NCI-H2107 treated with DMSO at 0.1 percent for 48 hours (cell line): ENCODE measurements around the gene KCNJ10.

ENCODE experiments used
- DNase-seq: peaks from one replicate; lab custom pipeline; 2025; ENCODE audit not compliant: unreplicated experiment; lab: John Stamatoyannopoulos, UW

KCNJ10 gene

GRCh38 chr1:159970932-159971342 is 99.0 kb downstream of the KCNJ10 start:
- no peak for DNase-seq

GRCh38 chr1:159968901-159969300 is 101.1 kb downstream of the KCNJ10 start:
- no peak for DNase-seq

DNA sequence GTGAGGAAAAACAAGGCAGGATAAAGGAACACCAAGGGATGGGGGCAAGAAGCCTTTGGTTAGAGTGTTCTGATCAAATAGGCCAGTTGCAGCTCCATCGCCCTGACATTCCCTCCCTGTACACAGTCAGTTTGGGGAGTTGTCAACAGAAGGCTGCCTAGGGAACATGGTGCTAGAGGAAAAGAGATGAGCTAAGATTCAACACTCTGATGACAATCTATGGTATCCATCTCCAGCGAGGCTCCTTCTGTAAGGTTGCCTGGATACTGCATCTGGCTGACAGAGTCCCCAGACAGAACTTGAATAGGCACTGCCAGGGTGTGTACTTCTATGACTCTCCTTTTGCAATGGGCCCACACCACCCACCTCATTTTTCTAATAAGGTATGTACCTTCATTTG is 104.7 kb downstream of the KCNJ10 start:
- no peak for DNase-seq

DNA sequence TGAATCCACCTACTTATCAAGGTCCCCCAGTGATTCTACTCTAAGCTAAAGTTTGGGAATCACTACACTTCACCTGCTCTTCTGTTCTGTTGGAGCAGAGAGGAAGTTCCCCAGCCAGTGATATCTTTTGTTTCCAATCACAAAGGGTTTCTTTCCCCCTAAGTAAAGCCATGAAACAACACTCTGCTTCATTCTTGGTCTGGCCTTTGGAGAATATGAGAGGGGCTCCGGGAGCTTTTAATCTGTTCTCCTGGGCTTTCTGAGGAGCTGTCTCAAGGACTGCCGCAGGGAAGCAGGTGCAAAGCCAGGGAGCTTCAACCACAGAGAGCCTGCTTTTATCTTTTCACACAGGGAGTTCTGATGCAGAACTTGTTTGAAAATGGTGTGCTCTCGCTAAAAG is 105.8 kb downstream of the KCNJ10 start:
- DNase-seq: peak; percentile 84

DNA sequence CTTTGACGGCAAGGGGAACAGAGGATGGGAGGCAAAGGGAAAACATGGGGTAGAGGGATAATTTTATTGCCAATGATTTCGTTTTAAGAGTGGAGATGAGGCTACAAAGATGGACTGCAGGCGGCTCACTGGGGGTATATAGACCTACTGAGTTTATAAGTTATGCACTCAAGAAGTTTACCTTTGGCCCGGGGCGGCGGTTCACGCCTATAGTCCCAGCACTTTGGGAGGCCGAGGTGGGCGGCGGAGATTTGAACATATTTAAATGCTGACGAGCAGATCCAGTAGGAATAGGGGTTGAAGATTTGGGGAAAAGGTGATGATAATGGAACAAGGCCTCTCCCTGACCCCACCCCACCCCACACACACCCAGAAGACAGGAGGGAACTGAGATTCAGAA is 107.8 kb downstream of the KCNJ10 start:
- DNase-seq: no peak

DNA sequence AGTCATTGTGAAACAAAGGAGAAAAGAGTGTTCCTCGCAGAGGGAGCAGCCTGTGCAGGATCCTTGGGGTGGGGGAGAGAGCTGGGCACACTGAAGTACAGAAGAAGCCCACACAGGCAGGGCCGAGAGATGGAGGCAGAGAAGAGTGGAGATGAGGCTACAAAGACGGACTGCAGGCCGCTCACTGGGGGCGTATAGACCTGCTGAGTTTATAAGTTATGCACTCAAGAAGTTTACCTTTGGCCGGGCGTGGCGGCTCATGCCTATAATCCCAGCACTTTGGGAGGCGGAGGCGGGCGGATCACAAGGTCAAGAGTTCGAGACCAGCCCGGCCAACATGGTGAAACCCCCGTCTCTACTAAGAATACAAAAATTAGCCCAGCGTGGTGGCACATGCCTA is 108.3 kb downstream of the KCNJ10 start:
- DNase-seq: no peak

- no peak for DNase-seq
These were observed 109.1 kb downstream of the KCNJ10 start for GRCh38 chr1:159960721-159961381.

DNA sequence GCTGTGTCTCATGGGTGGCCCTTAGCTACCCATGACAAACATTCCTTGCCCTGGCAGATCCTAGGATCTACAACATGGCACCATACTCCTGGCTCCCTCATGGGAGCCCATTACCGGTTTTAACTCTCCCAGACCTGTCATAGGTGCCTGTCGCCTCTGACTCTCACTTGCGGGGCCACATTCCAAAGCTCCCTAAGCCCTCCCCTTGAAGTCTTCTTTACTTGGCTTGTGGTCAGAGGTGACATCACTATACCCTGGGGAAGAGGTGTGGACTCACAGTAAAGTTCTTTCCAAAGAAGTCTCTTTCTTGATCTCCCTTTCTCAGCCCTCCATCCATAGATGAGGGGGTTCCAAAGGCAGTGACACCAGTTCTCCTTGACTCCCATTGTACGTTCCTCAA is 110.5 kb downstream of the KCNJ10 start:
- no peak for DNase-seq

DNA sequence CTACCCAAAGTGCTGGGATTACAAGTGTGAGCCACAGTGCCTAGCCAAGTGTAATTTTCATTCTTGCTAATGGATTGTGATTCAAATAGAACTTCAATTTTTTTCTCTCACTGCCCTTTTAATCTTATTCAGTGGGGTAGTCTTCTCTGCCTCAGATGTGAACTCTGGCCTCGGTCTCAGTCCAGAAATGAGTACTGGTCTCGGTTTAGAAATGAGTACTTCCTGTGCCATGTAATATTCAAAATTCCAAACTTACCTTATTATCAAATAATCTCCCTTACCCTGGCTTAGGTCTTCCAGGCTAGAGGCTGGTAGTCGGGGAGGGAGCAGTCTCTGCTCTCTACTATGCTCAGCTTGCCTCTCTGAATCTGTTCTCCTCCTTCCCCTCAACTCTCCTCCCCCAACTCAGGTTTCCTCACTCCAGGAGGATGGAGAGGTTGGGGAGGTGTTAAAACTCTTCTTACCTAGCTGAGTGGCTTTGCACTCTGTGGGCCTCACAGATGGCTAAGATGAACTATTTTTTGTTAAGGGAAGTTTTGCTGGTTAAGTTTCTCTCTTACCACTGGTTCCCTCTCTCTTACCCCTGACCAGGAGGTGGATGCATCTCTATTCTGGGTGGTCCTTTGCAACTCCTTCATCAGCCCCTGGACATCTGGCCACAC is 111.1 kb downstream of the KCNJ10 start:
- DNase-seq: no peak

DNA sequence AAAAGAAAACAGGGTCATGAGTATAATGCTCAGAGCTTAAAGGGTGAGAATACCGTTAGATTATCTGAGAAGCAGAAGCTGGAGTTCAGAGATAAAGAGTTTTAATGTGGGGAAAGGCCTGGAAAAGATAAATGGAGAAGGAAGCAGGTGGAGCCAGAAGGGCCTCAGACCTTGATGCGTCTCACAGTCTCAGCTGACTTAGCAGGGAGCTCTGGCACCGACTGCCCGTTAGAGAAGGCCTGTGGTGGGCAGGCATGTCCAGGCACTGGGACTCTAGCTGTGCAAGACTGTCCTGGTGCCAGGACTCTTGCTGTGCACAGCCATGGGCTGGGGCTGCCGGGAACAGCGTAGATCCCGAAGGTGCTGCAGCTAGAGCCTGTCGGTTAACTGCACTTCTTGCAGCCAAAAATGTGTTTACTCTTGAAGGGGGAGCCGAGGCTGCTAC is 112.1 kb downstream of the KCNJ10 start:
- no peak for DNase-seq

- no peak for DNase-seq
These were observed 114.5 kb downstream of the KCNJ10 start for GRCh38 chr1:159955456-159955855.

DNA sequence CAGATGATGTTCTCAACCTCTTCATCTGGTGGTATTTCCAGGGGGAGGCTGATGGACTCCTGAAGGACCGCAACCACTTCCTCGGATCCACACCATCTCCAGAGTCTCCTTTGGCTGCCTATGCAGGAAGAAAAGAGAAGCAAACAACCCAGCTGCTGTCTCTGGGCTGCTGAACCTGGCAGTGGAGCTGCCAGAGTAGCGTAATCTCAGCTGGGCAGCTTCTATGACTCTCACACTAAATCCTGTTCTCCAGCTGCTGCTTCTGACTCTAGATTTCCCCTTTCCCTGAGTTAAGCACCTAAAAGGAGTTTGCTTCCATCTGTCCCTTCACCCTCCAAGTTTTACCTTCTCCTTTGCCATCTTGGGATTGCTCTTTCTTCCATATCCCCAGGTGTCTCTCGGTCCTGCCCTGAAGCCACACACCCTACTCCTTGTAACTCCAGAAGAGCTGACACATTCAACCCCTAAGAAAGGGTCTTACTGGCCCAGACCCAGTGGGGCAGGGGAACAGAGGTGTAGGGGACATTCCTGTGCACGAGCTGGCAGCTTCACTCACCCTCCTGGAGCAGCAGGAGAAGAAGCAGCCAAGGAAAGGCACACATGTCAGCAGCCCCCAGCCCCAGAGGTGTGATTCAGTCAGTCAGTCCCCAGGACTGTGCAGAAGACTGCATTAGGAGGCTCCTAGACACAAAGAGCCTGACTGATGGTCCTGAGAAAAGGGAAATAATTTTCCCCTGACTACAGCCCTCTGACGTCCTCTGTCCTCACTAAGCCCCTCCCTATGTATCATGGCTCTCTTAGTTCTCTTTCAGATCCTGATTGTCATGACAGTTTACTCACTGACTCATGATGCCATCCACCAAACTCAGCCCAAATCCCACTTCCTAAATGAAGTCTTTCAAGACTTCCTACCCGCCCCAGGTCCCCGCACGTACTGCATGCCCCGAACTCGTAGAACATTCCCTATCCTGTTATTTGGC is 116.1 kb downstream of the KCNJ10 start, which contains the start of gene SLAMF9:
Gene SLAMF9 (minus strand): TSS at position 702 of the 980 bp plus-strand sequence. CDS start 100 bp downstream, at position 602.
- DNase-seq: no peak

- DNase-seq: no peak
These were observed 117.0 kb downstream of the KCNJ10 start for GRCh38 chr1:159952932-159953331.

DNA sequence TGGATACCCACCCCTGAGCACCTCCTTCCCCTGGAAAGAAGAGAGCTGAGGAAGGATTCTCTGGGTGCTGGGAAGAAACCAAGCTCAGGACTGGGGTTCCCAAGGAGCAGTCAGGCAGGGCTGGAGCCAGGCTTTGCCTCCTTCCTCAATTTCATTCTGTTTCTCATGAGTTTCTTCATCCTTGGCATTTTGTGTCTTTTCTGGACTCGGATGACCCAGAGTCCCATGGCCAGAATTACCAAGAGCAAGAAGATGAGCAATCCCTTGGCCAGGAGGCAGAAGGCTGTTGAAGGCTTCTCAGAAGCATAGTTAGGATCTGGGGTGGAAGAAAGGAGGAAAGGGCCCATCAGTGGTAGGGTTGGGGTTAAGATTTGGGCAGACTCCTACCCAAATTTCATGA is 118.4 kb downstream of the KCNJ10 start:
- no peak for DNase-seq

DNA sequence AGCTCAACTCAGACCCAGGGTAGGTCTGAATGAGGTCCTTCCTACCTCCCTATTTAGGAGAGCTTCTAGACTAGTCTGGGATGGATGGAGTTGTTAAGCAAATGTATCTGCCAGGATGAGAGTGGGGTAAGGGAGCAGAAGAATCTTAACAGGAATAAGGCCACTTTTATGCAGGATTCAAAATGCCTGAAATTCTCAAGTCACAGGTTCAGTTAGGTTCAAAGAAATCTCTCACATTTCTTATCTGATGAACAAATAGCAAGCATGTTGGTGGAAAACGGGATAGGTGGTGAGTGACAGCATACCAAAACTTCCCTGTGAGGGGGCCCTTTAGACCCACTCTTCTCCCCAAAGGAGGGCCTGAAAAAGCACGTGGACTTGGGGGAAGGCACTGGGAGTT is 118.9 kb downstream of the KCNJ10 start:
- no peak for DNase-seq

DNA sequence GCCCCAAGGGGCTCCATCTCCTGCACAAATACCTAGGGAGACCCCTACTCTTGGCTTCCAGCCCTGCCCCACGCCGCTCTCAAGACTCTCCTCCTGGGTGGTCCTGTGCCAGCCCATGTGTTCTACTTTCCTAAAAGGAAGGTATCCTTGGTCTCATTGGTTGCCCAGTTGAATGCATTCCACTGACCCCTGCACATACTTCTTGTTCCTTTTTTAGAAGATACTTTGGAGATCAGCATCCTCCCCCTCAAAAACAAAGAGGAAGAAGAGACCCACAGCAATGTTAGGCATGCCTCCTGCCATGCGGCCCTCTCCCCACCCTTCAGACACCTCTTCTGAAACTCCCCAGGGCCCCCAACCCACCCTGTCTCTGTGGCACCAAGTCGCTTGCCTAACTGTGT is 120.0 kb downstream of the KCNJ10 start:
- no peak for DNase-seq

DNA sequence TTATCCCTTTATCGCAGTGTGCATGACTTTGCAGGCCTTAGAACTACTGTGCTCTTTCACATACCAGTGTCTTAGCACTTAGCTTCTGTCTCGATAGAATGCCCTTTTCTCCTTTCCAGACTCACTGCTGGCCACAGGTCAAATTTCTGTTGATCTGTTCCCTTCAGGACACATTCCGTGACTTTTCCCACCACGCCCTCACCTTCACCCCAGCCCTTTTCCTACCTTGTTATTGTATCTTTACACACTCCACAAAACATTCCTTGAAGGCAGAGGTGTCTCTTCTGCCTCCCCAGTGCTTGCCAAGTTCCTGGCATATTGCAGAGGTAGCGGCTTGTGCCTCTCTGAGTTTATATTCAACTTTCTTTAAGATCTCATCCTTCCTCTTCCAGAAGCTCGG is 120.8 kb downstream of the KCNJ10 start:
- DNase-seq: no peak
